K562 (cell line): ENCODE data around the gene C22orf39. TPM values are rescaled to one million over a fixed set of nuclear protein-coding genes. Genes with fewer than 3 reads are reported as not detected.

Experiments
- BHLHE40 ChIP-seq: IDR thresholded peaks from 2 replicates; pipeline ENCODE4 v1.6.1; 2011; ENCODE audit warnings: low read length, improper control_type of control experiment
- CBX2 ChIP-seq: fragments of 200-600 bp; sonication (generic); IDR thresholded peaks from one replicate; pipeline ENCODE4 v1.6.1; 2012; ENCODE audit warnings: mild to moderate bottlenecking, low read length, inconsistent platforms; ENCODE audit not compliant: insufficient read depth, poor library complexity, severe bottlenecking
- HDAC8 ChIP-seq: fragments of 450-650 bp; IDR thresholded peaks from 2 replicates; pipeline ENCODE4 v1.6.1; 2016; ENCODE audit warnings: mild to moderate bottlenecking, missing genetic modification characterization, moderate library complexity, missing compliant biosample characterization
- NCOA4 ChIP-seq: fragments of 450-650 bp; IDR thresholded peaks from 2 replicates; pipeline ENCODE4 v1.6.1; 2018; ENCODE audit warnings: mild to moderate bottlenecking; ENCODE audit not compliant: partially characterized antibody
- PHB ChIP-seq: fragments of 250-450 bp; sonication (Bioruptor Pico); IDR thresholded peaks from 2 replicates; pipeline ENCODE4 v1.5.0; 2021
- POLR2AphosphoS5 ChIP-seq: IDR thresholded peaks from 2 replicates; pipeline ENCODE4 v1.6.1; 2011; ENCODE audit warnings: mild to moderate bottlenecking, low read depth, low read length, moderate library complexity; ENCODE audit not compliant: control insufficient read depth, insufficient read depth
- PPARD ChIP-seq: fragments of 250-450 bp; sonication (Bioruptor Pico); IDR thresholded peaks from 2 replicates; pipeline ENCODE4 v1.8.0; 2022; ENCODE audit warnings: inconsistent platforms, mild to moderate bottlenecking, moderate library complexity
- SPI1 ChIP-seq: IDR thresholded peaks from 2 replicates; pipeline ENCODE4 v1.6.1; 2011; ENCODE audit warnings: low read depth, low read length, control low read depth, borderline replicate concordance
- polyA plus RNA-seq, 8 experiments: library from polyadenylated mRNA; depleted of rRNA in 4 of 8; stranded (reverse) in 5 of 8; unstranded in 3 of 8; fragments of >200 nt; fragmentation: Nextera tagmentation in 2 of 8; fragmentation: Illumina TruSeq in 1 of 8; extraction: Ambion mirVana in 2 of 8; extraction: Trizol in 1 of 8; gene quantifications; 2 replicates each; pipeline versions ENCODE4 v1.2.1 to v1.2.3, GENCODE V29; 2011 to 2014; ENCODE audit warnings: inconsistent platforms in 1 of 8, missing spikeins in 1 of 8
- total RNA-seq, 7 experiments: library from RNA; depleted of rRNA in 6 of 7; stranded (reverse); fragments of >200 nt in 6 of 7; fragmentation: Illumina TruSeq in 2 of 7; extraction: Trizol in 2 of 7; gene quantifications; 2 replicates each; pipeline versions ENCODE4 v1.2.1 to v1.2.3, GENCODE V29; 2011 to 2021; ENCODE audit warnings: low replicate concordance in 1 of 7
- TF ChIP-seq, protein P1 (sequence below): fragments of 450-650 bp; conservative IDR thresholded peaks from 2 replicates; pipeline ENCODE4 v1.6.1; 2016; ENCODE audit warnings: missing genetic modification characterization, low read depth, mild to moderate bottlenecking, control low read depth, missing compliant biosample characterization
- TF ChIP-seq, protein P2 (sequence below): fragments of 250-450 bp; sonication (Bioruptor Pico); IDR thresholded peaks from 2 replicates; pipeline ENCODE4 v1.4.0; 2020
- TF ChIP-seq, protein P3 (sequence below): fragments of 450-650 bp; formaldehyde crosslinking; IDR thresholded peaks from 2 replicates; pipeline ENCODE4 v1.4.0; 2022; ENCODE audit warnings: missing genetic modification characterization

Gene C22orf39
- total and polyA plus RNA-seq, 9 of the 15 experiments (the other 6 are each of a cell fraction or from before 2014, with no cell fraction given) = 20.4 to 139 (median 66.8) TPM

DNA sequence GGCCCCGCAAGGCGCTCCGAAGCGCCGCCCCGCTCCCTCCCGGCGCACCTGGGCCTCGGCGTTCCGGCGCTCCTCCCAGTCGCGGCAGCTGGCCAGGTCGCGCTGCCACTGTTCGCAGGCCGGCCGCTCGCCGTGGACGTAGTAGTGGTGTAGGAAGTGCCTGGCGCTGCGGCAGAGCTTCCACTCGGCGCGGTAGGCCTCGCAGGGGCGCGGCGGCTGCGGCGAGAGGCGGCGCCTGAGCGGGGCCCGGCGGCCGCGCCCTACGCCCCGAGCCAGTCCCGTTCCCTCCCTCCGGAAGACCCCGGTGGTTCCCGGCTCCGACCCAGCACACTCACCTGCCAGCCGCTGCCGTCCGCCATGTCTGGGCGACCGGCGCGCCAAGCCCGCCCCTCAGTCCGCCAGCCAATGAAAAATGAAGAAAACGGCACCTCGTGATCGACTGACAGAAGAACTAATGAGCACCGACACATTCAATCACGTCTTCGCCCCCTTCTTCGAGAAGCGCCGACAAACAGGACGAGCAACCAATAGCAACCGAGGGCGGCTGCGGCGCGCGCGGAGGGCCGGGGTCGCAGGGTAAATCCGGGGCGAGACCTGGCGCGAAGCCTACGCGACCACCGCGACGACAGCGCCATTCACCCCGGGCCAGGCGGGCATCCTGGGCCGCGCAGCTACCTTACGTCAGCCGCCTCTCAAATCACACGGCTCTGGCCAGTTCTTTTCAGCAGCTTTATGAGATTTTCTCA lies at the start of gene C22orf39 (continued):
- TF ChIP-seq, protein P1, sequence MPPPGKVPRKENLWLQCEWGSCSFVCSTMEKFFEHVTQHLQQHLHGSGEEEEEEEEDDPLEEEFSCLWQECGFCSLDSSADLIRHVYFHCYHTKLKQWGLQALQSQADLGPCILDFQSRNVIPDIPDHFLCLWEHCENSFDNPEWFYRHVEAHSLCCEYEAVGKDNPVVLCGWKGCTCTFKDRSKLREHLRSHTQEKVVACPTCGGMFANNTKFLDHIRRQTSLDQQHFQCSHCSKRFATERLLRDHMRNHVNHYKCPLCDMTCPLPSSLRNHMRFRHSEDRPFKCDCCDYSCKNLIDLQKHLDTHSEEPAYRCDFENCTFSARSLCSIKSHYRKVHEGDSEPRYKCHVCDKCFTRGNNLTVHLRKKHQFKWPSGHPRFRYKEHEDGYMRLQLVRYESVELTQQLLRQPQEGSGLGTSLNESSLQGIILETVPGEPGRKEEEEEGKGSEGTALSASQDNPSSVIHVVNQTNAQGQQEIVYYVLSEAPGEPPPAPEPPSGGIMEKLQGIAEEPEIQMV = no peak
- TF ChIP-seq HDAC8 (tag) (0 out of 2 replicates have a peak, but pooled peaks have one; percentile 26), PHB (CRISPR knock-in tag) (peak; percentile 88), CBX2 (no peak), BHLHE40 (peak; percentile 31), NCOA4 (no peak), PPARD (CRISPR knock-in tag) (no peak), SPI1 (0 out of 2 replicates have a peak, but pooled peaks have one; percentile 27), POLR2AphosphoS5 (peak; percentile 94)
- TF ChIP-seq, protein P2, sequence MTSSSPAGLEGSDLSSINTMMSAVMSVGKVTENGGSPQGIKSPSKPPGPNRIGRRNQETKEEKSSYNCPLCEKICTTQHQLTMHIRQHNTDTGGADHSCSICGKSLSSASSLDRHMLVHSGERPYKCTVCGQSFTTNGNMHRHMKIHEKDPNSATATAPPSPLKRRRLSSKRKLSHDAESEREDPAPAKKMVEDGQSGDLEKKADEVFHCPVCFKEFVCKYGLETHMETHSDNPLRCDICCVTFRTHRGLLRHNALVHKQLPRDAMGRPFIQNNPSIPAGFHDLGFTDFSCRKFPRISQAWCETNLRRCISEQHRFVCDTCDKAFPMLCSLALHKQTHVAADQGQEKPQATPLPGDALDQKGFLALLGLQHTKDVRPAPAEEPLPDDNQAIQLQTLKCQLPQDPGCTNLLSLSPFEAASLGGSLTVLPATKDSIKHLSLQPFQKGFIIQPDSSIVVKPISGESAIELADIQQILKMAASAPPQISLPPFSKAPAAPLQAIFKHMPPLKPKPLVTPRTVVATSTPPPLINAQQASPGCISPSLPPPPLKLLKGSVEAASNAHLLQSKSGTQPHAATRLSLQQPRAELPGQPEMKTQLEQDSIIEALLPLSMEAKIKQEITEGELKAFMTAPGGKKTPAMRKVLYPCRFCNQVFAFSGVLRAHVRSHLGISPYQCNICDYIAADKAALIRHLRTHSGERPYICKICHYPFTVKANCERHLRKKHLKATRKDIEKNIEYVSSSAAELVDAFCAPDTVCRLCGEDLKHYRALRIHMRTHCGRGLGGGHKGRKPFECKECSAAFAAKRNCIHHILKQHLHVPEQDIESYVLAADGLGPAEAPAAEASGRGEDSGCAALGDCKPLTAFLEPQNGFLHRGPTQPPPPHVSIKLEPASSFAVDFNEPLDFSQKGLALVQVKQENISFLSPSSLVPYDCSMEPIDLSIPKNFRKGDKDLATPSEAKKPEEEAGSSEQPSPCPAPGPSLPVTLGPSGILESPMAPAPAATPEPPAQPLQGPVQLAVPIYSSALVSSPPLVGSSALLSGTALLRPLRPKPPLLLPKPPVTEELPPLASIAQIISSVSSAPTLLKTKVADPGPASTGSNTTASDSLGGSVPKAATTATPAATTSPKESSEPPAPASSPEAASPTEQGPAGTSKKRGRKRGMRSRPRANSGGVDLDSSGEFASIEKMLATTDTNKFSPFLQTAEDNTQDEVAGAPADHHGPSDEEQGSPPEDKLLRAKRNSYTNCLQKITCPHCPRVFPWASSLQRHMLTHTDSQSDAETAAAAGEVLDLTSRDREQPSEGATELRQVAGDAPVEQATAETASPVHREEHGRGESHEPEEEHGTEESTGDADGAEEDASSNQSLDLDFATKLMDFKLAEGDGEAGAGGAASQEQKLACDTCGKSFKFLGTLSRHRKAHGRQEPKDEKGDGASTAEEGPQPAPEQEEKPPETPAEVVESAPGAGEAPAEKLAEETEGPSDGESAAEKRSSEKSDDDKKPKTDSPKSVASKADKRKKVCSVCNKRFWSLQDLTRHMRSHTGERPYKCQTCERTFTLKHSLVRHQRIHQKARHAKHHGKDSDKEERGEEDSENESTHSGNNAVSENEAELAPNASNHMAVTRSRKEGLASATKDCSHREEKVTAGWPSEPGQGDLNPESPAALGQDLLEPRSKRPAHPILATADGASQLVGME (CRISPR knock-in tag) = peak; percentile 96
- TF ChIP-seq, protein P3, sequence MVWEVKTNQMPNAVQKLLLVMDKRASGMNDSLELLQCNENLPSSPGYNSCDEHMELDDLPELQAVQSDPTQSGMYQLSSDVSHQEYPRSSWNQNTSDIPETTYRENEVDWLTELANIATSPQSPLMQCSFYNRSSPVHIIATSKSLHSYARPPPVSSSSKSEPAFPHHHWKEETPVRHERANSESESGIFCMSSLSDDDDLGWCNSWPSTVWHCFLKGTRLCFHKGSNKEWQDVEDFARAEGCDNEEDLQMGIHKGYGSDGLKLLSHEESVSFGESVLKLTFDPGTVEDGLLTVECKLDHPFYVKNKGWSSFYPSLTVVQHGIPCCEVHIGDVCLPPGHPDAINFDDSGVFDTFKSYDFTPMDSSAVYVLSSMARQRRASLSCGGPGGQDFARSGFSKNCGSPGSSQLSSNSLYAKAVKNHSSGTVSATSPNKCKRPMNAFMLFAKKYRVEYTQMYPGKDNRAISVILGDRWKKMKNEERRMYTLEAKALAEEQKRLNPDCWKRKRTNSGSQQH (CRISPR knock-in tag) = no peak
